Adrenal gland (tissue), 12 donors: Measurements from ENCODE around the gene DEPDC4. TPM values are rescaled to one million over a fixed set of nuclear protein-coding genes. Genes with fewer than 3 reads are reported as not detected.

Source experiments
- DNase-seq, 7 donors: peaks; one replicate each; pipeline ENCODE4 v3.0.0-alpha.2; 2019 to 2020
- H3K27ac ChIP-seq, 5 donors: fragments of 200-600 bp; sonication (generic) in 4 of 5; 1 replicate in 3 of 5; 2 replicates in 2 of 5; pipeline versions ENCODE4 v1.5.1 to v1.8.0; 2016 to 2020; ENCODE audit warnings: mild to moderate bottlenecking in 1 of 5
- H3K27me3 ChIP-seq: fragments of 200-600 bp; 2 replicates; pipeline ENCODE4 v1.8.0; 2021
- H3K36me3 ChIP-seq, 2 donors: fragments of 200-600 bp; replicated peaks in 1 of 2; 1 replicate in 1 of 2; 2 replicates in 1 of 2; pipeline versions ENCODE4 v1.5.1 to v1.8.0; 2018 to 2022
- H3K4me1 ChIP-seq, 2 donors: fragments of 200-600 bp; replicated peaks in 1 of 2; 1 replicate in 1 of 2; 2 replicates in 1 of 2; pipeline versions ENCODE4 v1.5.1 to v1.8.0; 2018 to 2021
- H3K4me3 ChIP-seq, 4 donors: fragments of 200-600 bp; sonication (generic) in 3 of 4; one replicate each; pipeline ENCODE4 v1.5.1; 2016 to 2018
- H3K9me3 ChIP-seq, 3 donors: fragments of 200-600 bp; sonication (generic) in 1 of 3; replicated peaks in 1 of 3; 1 replicate in 2 of 3; 2 replicates in 1 of 3; pipeline versions ENCODE4 v1.5.1 to v1.8.0; 2016 to 2021
- POLR2A ChIP-seq, 2 donors: fragments of 450-650 bp; IDR thresholded peaks; one replicate each; pipeline ENCODE4 v1.6.1; 2017; ENCODE audit warnings: antibody characterized with exemption in 2 of 2, mild to moderate bottlenecking in 2 of 2, moderate library complexity in 1 of 2
- WGBS, 4 donors: extraction: QIAGEN DNeasy Blood & Tissue Kit in 2 of 4; methylation state at CpG; one replicate each; pipeline versions ENCODE4 v1.1.5 to v1.1.7; 2013 to 2017; 5-methylcytosine and 5-hydroxymethylcytosine counted together
- intact Hi-C, 2 donors: fragments of 100-400 bp; cut with DNase I; formaldehyde crosslinking; loops; one replicate each; pipeline versions ENCODE4 v1.14.1 to v1.15.0; 2022 to 2023
- polyA plus RNA-seq, 3 donors: library from polyadenylated mRNA; stranded (reverse); fragments of 200-250 nt in 2 of 3; fragments of 350-450 nt in 1 of 3; fragmentation: Illumina TruSeq in 1 of 3; extraction: RNeasy Lipid Tissue Mini Kit (QIAGEN cat#74804) in 1 of 3; gene quantifications; one replicate each; pipeline ENCODE4 v1.2.3, GENCODE V29; 2013 to 2014
- total RNA-seq, 9 donors: library from RNA; depleted of rRNA in 4 of 9; stranded (reverse); fragments of >200 nt in 4 of 9; fragments of 120-200 nt in 1 of 9; fragmentation: NEBNext Ultra II Directional in 1 of 9; extraction: Animal tissue kit (Norgen Biotek cat#: 25700) in 1 of 9; gene quantifications; one replicate each; pipeline versions ENCODE4 v1.1.0 to v1.2.4, GENCODE V29; 2013 to 2023
- TF ChIP-seq, protein P1 (sequence below), 6 experiments: fragments of 450-650 bp in 4 of 6; fragments of 200-600 bp in 2 of 6; sonication (generic) in 1 of 6; IDR thresholded peaks; 1 replicate in 5 of 6; 2 replicates in 1 of 6; pipeline versions ENCODE4 v1.5.1 to v1.8.0; 2016 to 2021; ENCODE audit warnings: antibody characterized with exemption in 6 of 6, mild to moderate bottlenecking in 2 of 6, moderate library complexity in 1 of 6
- donor health status: healthy with polysubstance abuse.
- donor health status: Bipolar disorder and iron deficiency.
- donor health status: DM: yes; HTN: yes; CAD: no.
- donor health status: DM: no; HTN: no; CAD: no.
- donor health status: DM: no; HTN: no; CAD: no.
- donor health status: DM: yes; HTN: yes; CAD: no.

Gene DEPDC4
- total and polyA plus RNA-seq, 12 donors: 0.17 to 3.5 (median 1.5) TPM; not detected in 1

DNA sequence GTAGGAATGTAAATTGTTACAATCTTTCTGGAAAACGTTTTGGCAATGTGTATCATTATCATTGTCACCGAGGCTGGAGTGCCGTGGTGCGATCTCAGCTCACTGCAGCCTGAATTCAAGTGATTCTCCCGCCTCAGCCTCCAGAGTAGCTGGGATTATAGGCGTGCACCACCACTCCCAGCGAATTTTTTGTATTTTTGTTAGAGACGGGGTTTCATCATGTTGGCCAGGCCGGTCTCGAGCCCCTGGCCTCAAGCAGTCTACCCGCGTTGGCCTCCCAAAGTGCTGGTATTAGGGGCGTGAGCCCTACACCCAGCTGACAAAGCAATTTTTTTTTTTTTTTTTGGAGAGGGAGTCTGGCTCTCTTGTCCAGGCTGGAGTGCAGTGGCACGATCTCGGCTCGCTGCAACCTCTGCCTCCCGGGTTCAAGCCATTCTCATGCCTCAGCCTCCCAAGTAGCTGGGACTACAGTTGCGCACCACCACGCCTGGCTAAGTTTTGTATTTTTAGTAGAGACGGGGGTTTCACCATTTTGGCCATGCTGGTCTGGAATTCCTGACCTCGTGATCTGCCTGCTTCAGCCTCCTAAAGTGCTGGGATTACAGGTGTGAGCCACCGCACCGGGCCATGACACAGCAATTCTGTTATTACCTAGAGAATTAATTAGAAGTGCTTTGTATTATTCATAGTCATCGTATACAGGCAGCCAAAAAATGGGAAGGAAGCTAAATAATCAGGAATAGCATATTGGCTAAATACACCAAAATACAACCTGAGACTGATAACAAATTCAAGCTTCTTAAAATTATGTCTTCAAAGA, 65.1 kb downstream of the DEPDC4 start:
- no peak for DNase-seq
- no peak overlapping the region for H3K27ac ChIP-seq
- H3K36me3 ChIP-seq: peaks cover 0 to 14% of the 10 kb centered on the region in 2 donors
- 86 to 89% (median 87%) methylated on average over 24 of the region's 24 CpGs for WGBS, 4 donors
- intact Hi-C loops: no loop called here
- peaks cover 5 to 21% of the 10 kb centered on the region in 2 donors for H3K4me1 ChIP-seq
- no peaks in the 10 kb centered on the region for H3K27me3 ChIP-seq
- TF ChIP-seq, protein P1, sequence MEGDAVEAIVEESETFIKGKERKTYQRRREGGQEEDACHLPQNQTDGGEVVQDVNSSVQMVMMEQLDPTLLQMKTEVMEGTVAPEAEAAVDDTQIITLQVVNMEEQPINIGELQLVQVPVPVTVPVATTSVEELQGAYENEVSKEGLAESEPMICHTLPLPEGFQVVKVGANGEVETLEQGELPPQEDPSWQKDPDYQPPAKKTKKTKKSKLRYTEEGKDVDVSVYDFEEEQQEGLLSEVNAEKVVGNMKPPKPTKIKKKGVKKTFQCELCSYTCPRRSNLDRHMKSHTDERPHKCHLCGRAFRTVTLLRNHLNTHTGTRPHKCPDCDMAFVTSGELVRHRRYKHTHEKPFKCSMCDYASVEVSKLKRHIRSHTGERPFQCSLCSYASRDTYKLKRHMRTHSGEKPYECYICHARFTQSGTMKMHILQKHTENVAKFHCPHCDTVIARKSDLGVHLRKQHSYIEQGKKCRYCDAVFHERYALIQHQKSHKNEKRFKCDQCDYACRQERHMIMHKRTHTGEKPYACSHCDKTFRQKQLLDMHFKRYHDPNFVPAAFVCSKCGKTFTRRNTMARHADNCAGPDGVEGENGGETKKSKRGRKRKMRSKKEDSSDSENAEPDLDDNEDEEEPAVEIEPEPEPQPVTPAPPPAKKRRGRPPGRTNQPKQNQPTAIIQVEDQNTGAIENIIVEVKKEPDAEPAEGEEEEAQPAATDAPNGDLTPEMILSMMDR (IDR thresholded peaks at IDR 0.05): no peak
- no peak for TF ChIP-seq POLR2A (IDR thresholded peaks at IDR 0.05)
- H3K9me3 ChIP-seq: no peaks in the 10 kb centered on the region
- peak overlapping the region in 1 of 4 donors; percentile 70 for H3K4me3 ChIP-seq

DNA sequence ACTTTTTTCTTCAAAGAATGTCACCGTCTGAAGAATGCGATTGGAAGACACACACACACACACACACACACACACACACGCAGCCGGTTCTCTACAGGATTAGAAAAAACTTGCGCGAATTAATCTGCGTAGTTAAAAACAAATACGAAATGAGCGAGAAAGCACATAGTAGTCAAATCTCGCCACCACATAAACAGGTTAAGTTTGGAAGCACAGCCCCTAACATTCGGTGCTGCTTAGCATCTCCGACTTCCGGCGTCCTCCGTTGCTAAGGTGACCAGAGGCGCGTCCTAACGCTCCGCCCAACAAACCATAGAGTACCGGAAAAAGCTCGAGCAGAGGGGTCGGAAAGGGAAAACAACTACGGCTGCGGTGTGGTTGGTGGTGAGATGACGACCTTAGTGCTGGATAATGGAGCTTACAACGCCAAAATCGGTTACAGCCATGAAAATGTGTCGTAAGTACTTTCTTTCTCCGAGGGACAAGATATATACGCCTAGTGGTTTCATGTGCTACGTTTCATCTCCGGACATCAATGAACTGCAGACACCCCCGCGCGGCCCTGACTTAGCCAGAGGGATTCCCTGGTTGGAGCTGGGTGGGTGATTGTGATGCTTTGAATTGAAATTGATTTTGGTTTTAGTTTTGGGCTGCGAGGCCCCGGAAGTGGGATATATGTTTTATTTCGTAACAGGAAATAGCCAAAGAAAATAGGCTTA, 66.3 kb downstream of the DEPDC4 start, which contains the start of gene ACTR6:
Gene ACTR6 (plus strand): TSS at position 353 of the 719 bp plus-strand sequence. CDS start 37 bp downstream, at position 390.
- peak; percentile 94 to 99 (median 96) for DNase-seq
- no peaks in the 10 kb centered on the region for H3K27me3 ChIP-seq
- TF ChIP-seq POLR2A (IDR thresholded peaks at IDR 0.05): peak; percentile 49 to 84
- TF ChIP-seq, protein P1 (IDR thresholded peaks at IDR 0.05): peak in 2 of 6 experiments; percentile 7 to 9
- H3K4me3 ChIP-seq: peak within 1 kb of the TSS; percentile 49 to 93 (median 79)
- no peaks in the 10 kb centered on the region for H3K9me3 ChIP-seq
- intact Hi-C loops: no loop called here
- peaks cover 5 to 21% of the 10 kb centered on the region in 2 donors for H3K4me1 ChIP-seq
- 0 to 1% (median 0%) methylated on average over 38 of the region's 38 CpGs for WGBS, 4 donors
- peaks cover 0 to 3% of the 10 kb centered on the region in 2 donors for H3K36me3 ChIP-seq
- H3K27ac ChIP-seq: peak within 1 kb of the TSS; percentile 43 to 79 (median 66)

DNA sequence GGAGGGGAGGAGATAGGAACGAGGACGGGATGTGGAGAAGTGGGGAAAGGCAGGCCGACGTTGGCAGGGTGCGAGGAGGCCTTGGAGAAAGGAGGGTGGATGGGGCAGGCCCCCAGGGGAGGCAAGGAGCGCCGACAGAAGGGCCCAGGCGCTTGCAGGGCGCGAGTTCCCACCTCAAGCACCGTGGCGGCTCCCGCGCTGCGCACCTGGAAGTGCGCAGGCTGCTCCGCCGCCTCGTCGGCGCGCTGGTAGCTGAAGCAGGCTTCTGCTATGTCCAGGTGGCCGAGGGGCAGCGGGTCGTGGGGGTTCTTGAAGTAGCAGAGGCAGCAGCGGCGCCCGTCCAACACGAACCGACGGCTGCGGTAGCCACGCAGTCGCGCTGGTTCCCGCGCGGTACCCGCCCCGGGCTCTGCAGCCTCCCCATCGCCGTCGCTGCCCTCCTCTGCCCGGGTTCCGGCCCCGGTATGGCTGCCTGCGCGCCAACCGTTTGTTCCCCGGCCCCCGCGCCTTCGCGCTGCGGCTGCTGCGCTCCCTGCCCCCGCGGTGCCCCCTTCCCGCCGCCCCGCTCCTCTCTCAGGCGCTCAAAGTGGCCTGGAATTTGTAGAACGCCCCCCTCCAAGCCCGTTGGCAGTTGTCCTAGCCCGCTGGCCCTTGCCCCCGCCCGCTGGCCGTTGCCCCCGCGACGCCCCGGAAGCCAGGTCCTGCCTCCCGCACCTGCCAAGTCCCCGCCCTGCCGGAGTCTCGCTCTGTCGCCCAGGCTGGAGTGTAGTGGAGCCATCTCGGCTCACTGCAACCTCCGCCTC, 67.3 kb downstream of the DEPDC4 start:
- no peak for TF ChIP-seq POLR2A (IDR thresholded peaks at IDR 0.05)
- TF ChIP-seq, protein P1 (IDR thresholded peaks at IDR 0.05): no peak
- 1 to 15% (median 3%) methylated on average over 7 to 79 of the region's 79 CpGs for WGBS, 4 donors
- H3K36me3 ChIP-seq: no peaks in the 10 kb centered on the region
- DNase-seq: peak; percentile 75 to 87 (median 84)
- intact Hi-C loops: no loop called here
- no peaks in the 10 kb centered on the region for H3K27me3 ChIP-seq
- peaks cover 5 to 21% of the 10 kb centered on the region in 2 donors for H3K4me1 ChIP-seq
- peak overlapping the region; percentile 42 to 72 (median 56) for H3K27ac ChIP-seq
- H3K9me3 ChIP-seq: no peaks in the 10 kb centered on the region
- peak overlapping the region; percentile 49 to 93 (median 79) for H3K4me3 ChIP-seq
